Endothelial cell of umbilical vein (primary cell): Measurements from ENCODE around the gene CDK9. TPM values are rescaled to one million over a fixed set of nuclear protein-coding genes. Genes with fewer than 3 reads are reported as not detected.

Experiments
- BruUV-seq: library from RNA; stranded (reverse); fragments of 400-500 nt; replicated peaks from 2 replicates; lab custom pipeline; 2021; lab: Mats Ljungman, UMichigan
- CTCF ChIA-PET: fragments of 300-600, 350-600 bp; sonication (Branson Sonifier 250); formaldehyde crosslinking; loops from one replicate; lab custom pipeline; 2021; ENCODE audit warnings: antibody characterized with exemption, inconsistent platforms; lab: Charles Lee
- POLR2A ChIA-PET: fragments of 300-600, 350-600 bp; sonication (Branson Sonifier 250); formaldehyde crosslinking; loops from one replicate; lab custom pipeline; 2021; ENCODE audit warnings: antibody characterized with exemption, inconsistent platforms; lab: Charles Lee
- DNase-seq: peaks from one replicate; pipeline ENCODE4 v3.0.0-alpha.2; 2011; ENCODE audit warnings: low read depth, low spot score
- FAIRE-seq: peaks from 2 replicates; lab custom pipeline; 2011; peaks lifted over from hg19 to GRCh38; lab: Jason Lieb, UNC
- H2AFZ ChIP-seq: 2 replicates; pipeline ENCODE4 v1.6.0; 2012; ENCODE audit warnings: low read depth, low read length, control low read depth, inconsistent platforms
- H3K27ac ChIP-seq: 2 replicates; pipeline ENCODE4 v1.5.1; 2011; ENCODE audit warnings: low read depth, mild to moderate bottlenecking, control low read depth, low read length, moderate library complexity; ENCODE audit not compliant: insufficient read depth
- H3K27me3 ChIP-seq, 2 experiments: 2 replicates each; pipeline versions ENCODE4 v1.6.0 to v1.6.1; 2011; ENCODE audit warnings: low read length in 2 of 2, mixed read lengths in 1 of 2; ENCODE audit not compliant: control insufficient read depth in 2 of 2, insufficient read depth in 2 of 2
- H3K36me3 ChIP-seq, 2 experiments: 2 replicates in 1 of 2; 3 replicates in 1 of 2; pipeline ENCODE4 v1.5.1; 2011; ENCODE audit warnings: low read length in 2 of 2, mild to moderate bottlenecking in 1 of 2, moderate library complexity in 1 of 2; ENCODE audit not compliant: control insufficient read depth in 2 of 2, insufficient read depth in 2 of 2; ENCODE audit errors: extremely low read depth in 1 of 2
- H3K4me1 ChIP-seq: 3 replicates; pipeline ENCODE4 v1.5.1; 2011; ENCODE audit warnings: mild to moderate bottlenecking, low read length; ENCODE audit not compliant: control insufficient read depth, insufficient read depth; ENCODE audit errors: extremely low read depth
- H3K4me2 ChIP-seq: 2 replicates; pipeline ENCODE4 v1.6.1; 2011; ENCODE audit warnings: low read length, control low read depth, mixed read lengths; ENCODE audit not compliant: insufficient read depth
- H3K4me3 ChIP-seq, 3 experiments: fragments of 200-600 bp in 1 of 3; sonication (generic), shearing (Covaris generic) in 1 of 3; replicated peaks in 1 of 3; 2 replicates each; pipeline ENCODE4 v1.5.1; 2011 to 2016; ENCODE audit warnings: control low read depth in 3 of 3, low read length in 3 of 3, mild to moderate bottlenecking in 2 of 3, inconsistent platforms in 1 of 3, low read depth in 1 of 3, moderate library complexity in 1 of 3; ENCODE audit not compliant: insufficient read depth in 1 of 3
- H3K79me2 ChIP-seq: 2 replicates; pipeline ENCODE4 v1.6.0; 2012; ENCODE audit warnings: low read length, inconsistent platforms; ENCODE audit not compliant: control insufficient read depth, insufficient read depth
- H3K9ac ChIP-seq: replicated peaks from 2 replicates; pipeline ENCODE3; 2011; ENCODE audit warnings: low read length, control low read depth; ENCODE audit not compliant: insufficient read depth; ENCODE audit errors: extremely low read depth
- H3K9me1 ChIP-seq: replicated peaks from 3 replicates; pipeline ENCODE4 v1.6.0; 2011; ENCODE audit warnings: mild to moderate bottlenecking, low read length; ENCODE audit not compliant: control insufficient read depth, insufficient read depth; ENCODE audit errors: extremely low read depth
- H3K9me3 ChIP-seq: replicated peaks from 2 replicates; pipeline ENCODE4 v1.5.1; 2012; ENCODE audit warnings: low read length, inconsistent platforms; ENCODE audit not compliant: control insufficient read depth, insufficient read depth
- H4K20me1 ChIP-seq: replicated peaks from 2 replicates; pipeline ENCODE3; 2011; ENCODE audit warnings: mild to moderate bottlenecking, low read length; ENCODE audit not compliant: control insufficient read depth, insufficient read depth; ENCODE audit errors: extremely low read depth
- CTCF ChIP-seq, 2 donors: IDR thresholded peaks; 1 replicate in 1 of 2; 2 replicates in 1 of 2; pipeline ENCODE4 v1.5.1; 2011; ENCODE audit warnings: low read length in 2 of 2, mild to moderate bottlenecking in 2 of 2, moderate library complexity in 2 of 2, control low read depth in 1 of 2, inconsistent platforms in 1 of 2, low read depth in 1 of 2; ENCODE audit not compliant: insufficient read depth in 1 of 2; ENCODE audit errors: extremely low read depth in 1 of 2
- EZH2 ChIP-seq: IDR thresholded peaks from 2 replicates; pipeline ENCODE4 v1.6.1; 2012; ENCODE audit warnings: borderline replicate concordance, low read depth, mild to moderate bottlenecking, moderate library complexity, low read length, inconsistent platforms; ENCODE audit not compliant: severe bottlenecking
- FOS ChIP-seq: IDR thresholded peaks from 2 replicates; pipeline ENCODE4 v1.6.1; 2011; ENCODE audit warnings: mild to moderate bottlenecking, low read length, moderate library complexity, borderline replicate concordance; ENCODE audit not compliant: insufficient read depth
- GATA2 ChIP-seq: IDR thresholded peaks from 2 replicates; pipeline ENCODE4 v1.7.0; 2011; ENCODE audit warnings: low read depth, mild to moderate bottlenecking, moderate library complexity, mixed read lengths, low read length; ENCODE audit not compliant: insufficient read length, insufficient read depth
- JUN ChIP-seq: IDR thresholded peaks from 2 replicates; pipeline ENCODE4 v1.6.1; 2011; ENCODE audit warnings: borderline replicate concordance, low read depth; ENCODE audit not compliant: insufficient read length, insufficient read depth
- MAX ChIP-seq: IDR thresholded peaks from 2 replicates; pipeline ENCODE4 v1.6.1; 2011; ENCODE audit not compliant: insufficient read depth, insufficient read length
- MYC ChIP-seq: IDR thresholded peaks from one replicate; pipeline ENCODE4 v1.6.1; 2011; ENCODE audit warnings: mild to moderate bottlenecking, low read depth, low read length
- POLR2A ChIP-seq: IDR thresholded peaks from 2 replicates; pipeline ENCODE4 v1.6.1; 2012; ENCODE audit warnings: low read depth, mild to moderate bottlenecking, control low read depth, low read length
- POLR2AphosphoS5 ChIP-seq: IDR thresholded peaks from 2 replicates; pipeline ENCODE4 v1.6.1; 2012; ENCODE audit warnings: low read depth, mild to moderate bottlenecking, control low read depth, low read length, moderate library complexity; ENCODE audit not compliant: insufficient read depth
- dilution Hi-C: fragments of 300-500 bp; cut with MboI; formaldehyde crosslinking; loops from one replicate; pipeline ENCODE4 v1.15.0; 2019; ENCODE audit warnings: low sequenced_read_pairs; ENCODE audit not compliant: extremely low pct_ligation_motif_present
- intact Hi-C: fragments of 100-400 bp; cut with micrococcal nuclease; formaldehyde crosslinking; loops from one replicate; pipeline ENCODE4 v1.10.0; 2022
- polyA plus RNA-seq, 4 experiments: library from polyadenylated mRNA; depleted of rRNA in 3 of 4; stranded (reverse) in 3 of 4; unstranded in 1 of 4; fragments of >200 nt; gene quantifications; 2 replicates each; pipeline versions ENCODE4 v1.2.1 to v1.2.3, GENCODE V29; 2011 to 2012; ENCODE audit warnings: missing spikeins in 1 of 4
- total RNA-seq: library from RNA; stranded (reverse); gene quantifications from 2 replicates; pipeline ENCODE4 v1.2.3, GENCODE V29; 2021

Gene CDK9
- total and polyA plus RNA-seq, 2 donors (not counting 3 experiments of a cell fraction or from before 2014, with no cell fraction given) = 92.2 to 124 TPM

- ChIA-PET POLR2A (no interaction called here), CTCF (no interaction called here)
- H3K79me2 ChIP-seq = peaks cover 2% of the 10 kb centered on the region
- TF ChIP-seq POLR2A (no peak), POLR2AphosphoS5 (no peak), MYC (no peak), JUN (no peak), FOS (no peak), GATA2 (no peak), EZH2 (no peak), MAX (no peak), CTCF (IDR thresholded peaks at IDR 0.05; ENCODE audit: extremely low read depth in 1 of 2, insufficient read depth in 1 of 2, low read depth in 1 of 2, low read length in 2 of 2) (no peak)
- no peak for FAIRE-seq
- no peak overlapping the region for H3K4me2 ChIP-seq
- H3K27me3 ChIP-seq = no peaks in the 10 kb centered on the region
- intact Hi-C loops (no loop called here), dilution Hi-C loops (no loop called here)
- no peak overlapping the region for H3K4me3 ChIP-seq
- no peaks in the 10 kb centered on the region for H4K20me1 ChIP-seq
- H3K27ac ChIP-seq = no peak overlapping the region
- H3K9ac ChIP-seq = no peak overlapping the region
- DNase-seq = no peak
- H2AFZ ChIP-seq = no peak overlapping the region
- no TSS peak for BruUV-seq
- peaks cover 12% of the 10 kb centered on the region for H3K4me1 ChIP-seq
- H3K9me1 ChIP-seq = no peaks in the 10 kb centered on the region
- H3K36me3 ChIP-seq = peaks cover 25 to 37% of the 10 kb centered on the region in 2 experiments
- no peaks in the 10 kb centered on the region for H3K9me3 ChIP-seq
These were observed 47.2 kb upstream of the CDK9 start for GRCh38 chr9:127738666-127739065.
